AG10803 (cell line): ENCODE measurements around the gene IL3.
A peak's percentile ranks its signal among the peaks of the same experiment; 100 is the strongest.

ENCODE experiments used
- DNase-seq: peaks from one replicate; pipeline ENCODE4 v3.0.0; 2010; ENCODE audit warnings: low read depth
- H3K4me3 ChIP-seq: 2 replicates; pipeline ENCODE4 v1.5.1; 2011; ENCODE audit warnings: mild to moderate bottlenecking, low read length, control low read depth
- CTCF ChIP-seq: conservative IDR thresholded peaks from 2 replicates; pipeline ENCODE4 v1.5.1; 2011; ENCODE audit warnings: mild to moderate bottlenecking, low read length, control low read depth, inconsistent platforms

IL3 gene

GRCh38 chr5:132058646-132059042 is 1.8 kb upstream of the IL3 start:
- DNase-seq = no peak
- no peak for TF ChIP-seq CTCF
- no peak overlapping the region for H3K4me3 ChIP-seq

- TF ChIP-seq CTCF = no peak
- H3K4me3 ChIP-seq = no peak overlapping the region
- no peak for DNase-seq
Measured at GRCh38 chr5:132059043-132059695, 1.3 kb upstream of the IL3 start.

- DNase-seq = no peak
- no peak overlapping the region for H3K4me3 ChIP-seq
- TF ChIP-seq CTCF = no peak
Measured at GRCh38 chr5:132059696-132060500, 557 bp upstream of the IL3 start.

GRCh38 chr5:132063090-132063911 is 2.8 kb downstream of the IL3 start:
- peak; percentile 68 for DNase-seq
- peak; percentile 91 for TF ChIP-seq CTCF

GRCh38 chr5:132064140-132064539 is 3.7 kb downstream of the IL3 start:
- no peak for TF ChIP-seq CTCF
- no peak for DNase-seq
- H3K4me3 ChIP-seq = no peak overlapping the region

More at GRCh38 chr5:132063090-132063911, 2.8 kb downstream of the IL3 start:
- H3K4me3 ChIP-seq = no peak overlapping the region

- DNase-seq = peak; percentile 61
- TF ChIP-seq CTCF = peak; percentile 97
- no peak overlapping the region for H3K4me3 ChIP-seq
Measured at GRCh38 chr5:132064738-132065331, 4.4 kb downstream of the IL3 start.
